Left ventricle myocardium inferior (tissue), 1 donor: ENCODE measurements around the gene PHYKPL. TPM values are rescaled to one million over a fixed set of nuclear protein-coding genes. Genes with fewer than 3 reads are reported as not detected.

ENCODE experiments used
- DNase-seq: peaks from one replicate; pipeline ENCODE4 v3.0.0-alpha.2; 2020
- H3K27ac ChIP-seq: fragments of 200-600 bp; replicated peaks from 2 replicates; pipeline ENCODE4 v1.8.0; 2021
- H3K27me3 ChIP-seq: fragments of 200-600 bp; 2 replicates; pipeline ENCODE4 v1.8.0; 2021; ENCODE audit warnings: low read depth
- H3K36me3 ChIP-seq: fragments of 200-600 bp; 2 replicates; pipeline ENCODE4 v1.8.0; 2021
- H3K4me1 ChIP-seq: fragments of 200-600 bp; 2 replicates; pipeline ENCODE4 v1.8.0; 2021
- H3K4me3 ChIP-seq: fragments of 200-600 bp; 2 replicates; pipeline ENCODE4 v1.8.0; 2021; ENCODE audit warnings: mild to moderate bottlenecking, moderate library complexity
- H3K9me3 ChIP-seq: fragments of 200-600 bp; replicated peaks from 2 replicates; pipeline ENCODE4 v1.8.0; 2021
- intact Hi-C: fragments of 100-400 bp; cut with micrococcal nuclease; formaldehyde crosslinking; loops from one replicate; pipeline ENCODE4 v1.11.0; 2022
- long read RNA-seq: library from polyadenylated mRNA; unstranded; transcript quantifications from one replicate; pipeline ENCODE4 v2.0.0, GENCODE V29; 2021
- total RNA-seq: library from RNA; stranded (reverse); fragmentation: NEBNext Ultra II Directional; extraction: Animal tissue kit (Norgen Biotek cat#: 25700); gene quantifications from one replicate; pipeline ENCODE4 v1.2.1, GENCODE V29; 2021
- TF ChIP-seq, protein P1 (sequence below): fragments of 200-600 bp; IDR thresholded peaks from 2 replicates; pipeline ENCODE4 v1.8.0; 2021; ENCODE audit warnings: antibody characterized with exemption, mild to moderate bottlenecking, borderline replicate concordance
- donor health status: DM: no; HTN: yes; CAD: no; lungs with severe emphysema.

Gene PHYKPL
- 34.0 TPM for total RNA-seq
- long read RNA-seq, transcript PHYKPL-201 (13 exons, 2,038 nt), result major isoform, 23 of 56 reads
- long read RNA-seq, partial matches to known transcripts, result 7 of 56 reads
- long read RNA-seq, other reads (novel, unspliced or antisense), result 24 of 56 reads

DNA sequence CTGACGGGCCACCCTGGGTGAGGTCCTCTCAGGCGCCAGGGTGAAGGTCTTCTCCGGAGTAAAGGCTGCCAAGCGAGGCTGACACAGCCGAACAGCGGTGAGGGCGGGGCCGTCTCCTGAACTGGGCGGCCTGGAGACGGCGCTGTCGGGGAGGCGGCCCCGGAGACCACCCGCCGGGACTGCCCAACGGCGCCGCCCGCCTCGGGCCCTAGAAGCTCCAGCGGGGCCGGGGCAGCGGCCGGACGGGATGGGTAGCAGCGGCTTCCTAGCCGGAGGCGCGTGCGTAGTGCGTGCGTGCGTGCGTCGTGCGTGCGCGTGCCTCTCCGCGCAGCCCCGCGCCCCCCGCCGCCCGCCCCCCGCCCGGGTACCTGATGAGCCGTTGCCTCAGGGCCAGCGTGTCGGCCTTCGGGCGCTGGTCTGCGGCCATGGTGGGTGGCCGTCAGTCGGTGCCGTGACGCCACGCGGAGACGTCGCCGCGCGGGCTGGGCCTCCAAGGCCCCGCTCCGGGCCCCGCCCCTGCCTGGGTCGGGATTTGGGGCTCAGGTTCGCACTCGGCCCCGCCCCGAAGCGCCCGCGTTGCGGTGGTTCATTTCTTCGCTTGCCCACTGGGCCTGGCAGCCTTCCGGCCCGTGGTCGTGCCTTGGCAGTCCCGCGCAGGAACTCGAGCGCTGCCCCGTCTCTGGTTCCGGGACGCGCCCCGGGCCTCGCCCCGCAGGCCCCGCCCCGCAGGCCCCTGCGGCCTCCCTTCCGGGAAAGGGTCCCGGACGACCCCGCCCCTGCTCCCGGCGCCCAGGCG is at the start of gene PHYKPL:
Gene PHYKPL (minus strand): TSS at position 679 of the 796 bp plus-strand sequence. CDS start 252 bp downstream, at position 427.
- DNase-seq, result peak; percentile 76
- Histone ChIP-seq H3K27ac (peak within 1 kb of the TSS; percentile 96), H3K36me3 (peaks cover 37% of the 10 kb centered on the region), H3K4me3 (peak within 1 kb of the TSS; percentile 98), H3K9me3 (peaks cover under 1% of the 10 kb centered on the region), H3K4me1 (peaks cover 68% of the 10 kb centered on the region), H3K27me3 (no peaks in the 10 kb centered on the region)
- intact Hi-C loops, result no loop called here
- TF ChIP-seq, protein P1, sequence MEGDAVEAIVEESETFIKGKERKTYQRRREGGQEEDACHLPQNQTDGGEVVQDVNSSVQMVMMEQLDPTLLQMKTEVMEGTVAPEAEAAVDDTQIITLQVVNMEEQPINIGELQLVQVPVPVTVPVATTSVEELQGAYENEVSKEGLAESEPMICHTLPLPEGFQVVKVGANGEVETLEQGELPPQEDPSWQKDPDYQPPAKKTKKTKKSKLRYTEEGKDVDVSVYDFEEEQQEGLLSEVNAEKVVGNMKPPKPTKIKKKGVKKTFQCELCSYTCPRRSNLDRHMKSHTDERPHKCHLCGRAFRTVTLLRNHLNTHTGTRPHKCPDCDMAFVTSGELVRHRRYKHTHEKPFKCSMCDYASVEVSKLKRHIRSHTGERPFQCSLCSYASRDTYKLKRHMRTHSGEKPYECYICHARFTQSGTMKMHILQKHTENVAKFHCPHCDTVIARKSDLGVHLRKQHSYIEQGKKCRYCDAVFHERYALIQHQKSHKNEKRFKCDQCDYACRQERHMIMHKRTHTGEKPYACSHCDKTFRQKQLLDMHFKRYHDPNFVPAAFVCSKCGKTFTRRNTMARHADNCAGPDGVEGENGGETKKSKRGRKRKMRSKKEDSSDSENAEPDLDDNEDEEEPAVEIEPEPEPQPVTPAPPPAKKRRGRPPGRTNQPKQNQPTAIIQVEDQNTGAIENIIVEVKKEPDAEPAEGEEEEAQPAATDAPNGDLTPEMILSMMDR, result no peak

DNA sequence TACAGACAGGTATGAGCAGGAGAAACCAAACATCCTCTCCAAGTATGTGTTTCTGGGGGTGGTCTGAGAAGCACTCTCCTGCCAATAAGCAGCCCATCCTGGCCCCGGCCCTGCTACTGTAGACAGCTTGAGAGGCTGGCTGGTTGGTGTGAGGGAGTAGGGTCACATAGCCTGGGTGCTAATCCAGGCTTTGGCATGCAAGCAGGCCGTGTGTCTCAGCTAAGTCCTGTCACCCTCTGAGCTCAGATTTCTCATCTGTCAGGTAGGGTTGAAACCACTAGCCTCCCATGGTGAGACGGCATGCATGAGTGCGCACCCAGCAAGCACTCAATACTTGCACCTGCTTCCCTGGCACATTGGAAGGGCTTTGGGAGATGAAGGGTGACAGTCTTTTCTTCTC is 49.8 kb upstream of the PHYKPL start:
- no peaks in the 10 kb centered on the region for H3K36me3 ChIP-seq
- H3K4me1 ChIP-seq, result peaks cover 20% of the 10 kb centered on the region
- H3K27ac ChIP-seq, result no peak overlapping the region
- intact Hi-C loops, result loop anchor here (10.0 kb wide), 1 partner anchor 272 kb away; no protein-coding TSS in a partner anchor
- H3K9me3 ChIP-seq, result peaks cover 10% of the 10 kb centered on the region
- peaks cover 32% of the 10 kb centered on the region for H3K27me3 ChIP-seq
- no peak overlapping the region for H3K4me3 ChIP-seq
- no peak for DNase-seq
- TF ChIP-seq, protein P1, result no peak

DNA sequence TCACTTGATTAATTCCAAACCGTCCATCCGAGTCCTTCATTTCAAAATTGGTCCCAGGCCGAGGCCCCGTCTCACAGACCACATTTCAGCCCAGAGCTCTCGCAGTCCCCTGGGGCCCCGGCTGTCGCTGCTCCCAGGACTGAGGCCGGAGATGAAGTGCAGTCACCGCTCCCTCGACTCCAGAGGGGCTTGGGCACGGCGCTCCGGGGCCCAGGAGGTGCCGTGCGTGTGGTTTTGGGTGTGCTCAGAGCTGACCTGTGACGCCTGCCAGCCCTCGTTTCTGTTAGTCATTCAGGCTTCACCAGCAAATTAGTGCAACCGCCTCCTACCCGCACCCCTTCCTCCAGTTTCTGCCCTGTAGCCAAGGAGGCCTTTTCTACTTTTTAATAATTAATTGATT is 48.7 kb upstream of the PHYKPL start:
- DNase-seq, result no peak

DNA sequence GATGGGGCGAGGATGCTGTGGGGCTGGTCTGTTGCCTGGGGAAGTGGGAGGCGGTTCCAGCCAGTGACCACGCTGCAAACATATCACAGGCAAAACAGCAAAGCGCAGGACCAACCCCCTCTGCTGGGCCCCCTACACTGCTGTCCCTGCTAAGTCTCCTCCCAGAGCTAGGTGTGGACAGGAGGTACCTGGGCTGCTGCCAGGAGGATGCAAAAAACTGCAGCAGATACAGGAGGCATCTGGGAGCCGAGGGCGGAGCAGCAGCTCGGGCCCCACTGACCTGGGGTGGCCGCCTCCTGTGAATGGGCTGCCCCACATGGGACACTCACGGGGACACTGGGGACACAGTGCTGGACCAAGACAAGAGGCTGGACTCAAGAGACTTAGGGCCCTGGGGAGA is 48.0 kb upstream of the PHYKPL start:
- Histone ChIP-seq H3K9me3 (peaks cover 16% of the 10 kb centered on the region), H3K4me3 (no peak overlapping the region)
- no peak for DNase-seq

More for the DNA sequence above, 48.7 kb upstream of the PHYKPL start:
- TF ChIP-seq, protein P1, result no peak
- Histone ChIP-seq H3K36me3 (no peaks in the 10 kb centered on the region), H3K9me3 (peaks cover 10% of the 10 kb centered on the region), H3K27me3 (peaks cover 29% of the 10 kb centered on the region), H3K27ac (no peak overlapping the region), H3K4me1 (peaks cover 20% of the 10 kb centered on the region), H3K4me3 (no peak overlapping the region)
- intact Hi-C loops, result loop anchor here (10.0 kb wide), 1 partner anchor 273 kb away; no protein-coding TSS in a partner anchor

DNA sequence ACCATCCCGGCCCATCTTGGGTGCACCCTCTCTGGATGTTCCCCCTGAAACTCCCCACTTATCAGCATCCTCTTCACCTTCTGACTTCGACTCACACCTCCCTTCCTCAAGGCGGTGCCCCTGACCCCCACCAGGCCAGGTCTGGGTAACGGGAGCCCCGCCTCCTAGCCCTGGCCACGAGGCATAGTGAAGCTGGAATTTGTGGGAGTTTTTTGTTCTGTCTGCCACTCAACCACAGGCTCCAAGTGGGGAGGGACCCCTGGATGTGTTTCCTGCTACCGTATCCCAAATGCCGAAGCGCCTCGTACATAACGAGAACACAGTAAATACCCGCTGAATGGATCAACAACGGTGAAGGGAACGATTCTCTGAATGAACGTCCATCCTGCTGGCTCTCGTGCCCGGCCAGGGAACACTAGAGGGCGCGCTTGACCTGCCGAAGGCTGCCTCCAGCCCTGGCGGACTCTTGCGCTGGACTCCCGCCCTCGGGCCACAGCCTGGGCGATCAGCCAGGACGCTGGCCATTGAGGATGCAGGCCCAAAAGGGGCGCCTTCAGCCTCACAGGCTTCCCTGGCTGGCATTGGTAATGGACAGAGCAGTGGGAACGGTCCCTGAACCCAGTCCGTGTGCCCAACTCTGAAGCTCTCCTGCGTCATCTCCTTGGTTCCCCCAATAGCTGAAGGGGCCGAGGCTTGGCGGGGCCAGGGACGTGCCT is 47.3 kb upstream of the PHYKPL start:
- H3K4me3 ChIP-seq, result no peak overlapping the region

More for the DNA sequence above, 48.0 kb upstream of the PHYKPL start:
- H3K27ac ChIP-seq, result no peak overlapping the region
- intact Hi-C loops, result loop anchor here (10.0 kb wide), 1 partner anchor 274 kb away; no protein-coding TSS in a partner anchor
- TF ChIP-seq, protein P1, result no peak
- no peaks in the 10 kb centered on the region for H3K36me3 ChIP-seq
- H3K27me3 ChIP-seq, result peaks cover 24% of the 10 kb centered on the region
- H3K4me1 ChIP-seq, result peaks cover 19% of the 10 kb centered on the region

More for the DNA sequence above, 47.3 kb upstream of the PHYKPL start:
- Histone ChIP-seq H3K4me1 (peaks cover 11% of the 10 kb centered on the region), H3K27ac (no peak overlapping the region), H3K9me3 (peaks cover 18% of the 10 kb centered on the region), H3K36me3 (no peaks in the 10 kb centered on the region), H3K27me3 (peaks cover 24% of the 10 kb centered on the region)
- DNase-seq, result peak; percentile 87
- intact Hi-C loops, result loop anchor here (10.0 kb wide), 1 partner anchor 275 kb away; no protein-coding TSS in a partner anchor
- TF ChIP-seq, protein P1, result peak; percentile 93
